ENCODE results near the gene TRMT2A. TPM values are rescaled to one million over a fixed set of nuclear protein-coding genes. Genes with fewer than 3 reads are reported as not detected.
"Not testable (repeated sequence)": the region's sequence is repeated elsewhere in the genome, so short reads cannot be mapped to it uniquely, and the experiment has no call there.

Gene TRMT2A
- total RNA-seq, 3 donors from 2014 or later (not counting 1 experiment from before 2014, with no cell fraction given): 86.4 to 104 (median 86.5) TPM

DNA sequence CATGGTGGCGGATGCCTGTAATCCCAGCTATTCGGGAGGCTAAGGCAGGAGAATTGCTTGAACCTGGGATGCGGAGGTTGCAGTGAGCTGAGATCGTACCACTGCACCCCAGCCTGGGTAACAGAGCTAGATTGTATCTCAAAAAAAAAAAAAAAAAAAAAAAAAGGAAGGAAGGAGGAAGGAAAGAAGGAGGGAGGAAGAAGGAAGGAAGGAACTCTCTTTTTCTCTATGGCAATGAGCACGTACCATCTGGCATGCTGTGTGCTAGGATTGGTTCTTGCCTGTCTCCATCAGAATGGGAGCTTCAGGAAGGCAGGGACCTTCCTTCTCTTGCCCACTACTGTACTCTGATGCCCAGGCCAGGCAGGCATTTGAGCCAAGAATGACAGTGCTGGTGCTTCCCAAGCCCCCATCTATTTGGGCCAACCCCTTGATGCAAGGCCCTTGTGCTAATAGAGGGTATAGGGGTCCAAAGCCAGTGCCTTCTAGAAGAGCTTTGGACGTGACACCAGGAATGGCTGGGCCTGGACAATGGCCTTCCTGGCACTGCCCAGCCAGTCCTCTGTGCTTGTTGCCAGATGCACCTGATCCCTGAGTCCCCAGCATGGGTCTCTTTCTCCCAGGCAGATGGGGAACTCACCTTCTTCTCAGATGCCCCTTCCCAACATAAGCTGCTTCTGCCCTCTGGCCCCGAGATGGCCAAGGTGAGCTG, 47.5 kb downstream of the TRMT2A start:
- 93% methylated on average over 7 of the region's 7 CpGs for WGBS (ENCODE audit: insufficient coverage)
- TF ChIP-seq, protein P1, sequence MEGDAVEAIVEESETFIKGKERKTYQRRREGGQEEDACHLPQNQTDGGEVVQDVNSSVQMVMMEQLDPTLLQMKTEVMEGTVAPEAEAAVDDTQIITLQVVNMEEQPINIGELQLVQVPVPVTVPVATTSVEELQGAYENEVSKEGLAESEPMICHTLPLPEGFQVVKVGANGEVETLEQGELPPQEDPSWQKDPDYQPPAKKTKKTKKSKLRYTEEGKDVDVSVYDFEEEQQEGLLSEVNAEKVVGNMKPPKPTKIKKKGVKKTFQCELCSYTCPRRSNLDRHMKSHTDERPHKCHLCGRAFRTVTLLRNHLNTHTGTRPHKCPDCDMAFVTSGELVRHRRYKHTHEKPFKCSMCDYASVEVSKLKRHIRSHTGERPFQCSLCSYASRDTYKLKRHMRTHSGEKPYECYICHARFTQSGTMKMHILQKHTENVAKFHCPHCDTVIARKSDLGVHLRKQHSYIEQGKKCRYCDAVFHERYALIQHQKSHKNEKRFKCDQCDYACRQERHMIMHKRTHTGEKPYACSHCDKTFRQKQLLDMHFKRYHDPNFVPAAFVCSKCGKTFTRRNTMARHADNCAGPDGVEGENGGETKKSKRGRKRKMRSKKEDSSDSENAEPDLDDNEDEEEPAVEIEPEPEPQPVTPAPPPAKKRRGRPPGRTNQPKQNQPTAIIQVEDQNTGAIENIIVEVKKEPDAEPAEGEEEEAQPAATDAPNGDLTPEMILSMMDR (IDR thresholded peaks at IDR 0.05): no peak

GRCh38 chr22:20068640-20069039, 48.4 kb downstream of the TRMT2A start:
- Histone ChIP-seq H3K4me3 (ENCODE audit: low read length) (no peak overlapping the region), H3K27ac (ENCODE audit: low read length) (no peak overlapping the region), H3K9me3 (ENCODE audit: control insufficient read depth, insufficient read depth, low read length) (no peaks in the 10 kb centered on the region), H3K4me1 (ENCODE audit: control insufficient read depth, insufficient read depth, low read length) (peaks cover 11% of the 10 kb centered on the region), H3K27me3 (ENCODE audit: control insufficient read depth, insufficient read depth, low read length) (no peaks in the 10 kb centered on the region), H3K36me3 (ENCODE audit: control insufficient read depth, insufficient read depth, low read length) (peaks cover 10% of the 10 kb centered on the region)
- DNase-seq (no peak), ATAC-seq (no peak)
- Mint-ChIP-seq H3K4me3 (no peak overlapping the region), H3K36me3 (no peaks in the 10 kb centered on the region), H3K27me3 (ENCODE audit: low read depth in 2 of 2) (no peaks in the 10 kb centered on the region), H3K27ac (no peak overlapping the region), H3K4me1 (peaks cover 0 to 8% of the 10 kb centered on the region in 2 donors), H3K9me3 (no peaks in the 10 kb centered on the region)
- intact Hi-C loops (cut with micrococcal nuclease): no loop called here
- TF ChIP-seq, protein P1 (IDR thresholded peaks at IDR 0.05): no peak
- WGBS (ENCODE audit: insufficient coverage): 89% methylated on average over 7 of the region's 7 CpGs

More for the DNA sequence above, 47.5 kb downstream of the TRMT2A start:
- Histone ChIP-seq H3K27me3 (ENCODE audit: control insufficient read depth, insufficient read depth, low read length) (no peaks in the 10 kb centered on the region), H3K36me3 (ENCODE audit: control insufficient read depth, insufficient read depth, low read length) (peaks cover 5% of the 10 kb centered on the region), H3K4me1 (ENCODE audit: control insufficient read depth, insufficient read depth, low read length) (peaks cover 3% of the 10 kb centered on the region), H3K27ac (ENCODE audit: low read length) (no peak overlapping the region), H3K4me3 (ENCODE audit: low read length) (no peak overlapping the region), H3K9me3 (ENCODE audit: control insufficient read depth, insufficient read depth, low read length) (no peaks in the 10 kb centered on the region)
- intact Hi-C loops (cut with micrococcal nuclease): no loop called here
- Mint-ChIP-seq H3K4me3 (no peak overlapping the region), H3K27me3 (ENCODE audit: low read depth in 2 of 2) (no peaks in the 10 kb centered on the region), H3K4me1 (no peaks in the 10 kb centered on the region), H3K9me3 (no peaks in the 10 kb centered on the region), H3K36me3 (no peaks in the 10 kb centered on the region), H3K27ac (no peak overlapping the region)
- DNase-seq (no peak), ATAC-seq (no peak)

DNA sequence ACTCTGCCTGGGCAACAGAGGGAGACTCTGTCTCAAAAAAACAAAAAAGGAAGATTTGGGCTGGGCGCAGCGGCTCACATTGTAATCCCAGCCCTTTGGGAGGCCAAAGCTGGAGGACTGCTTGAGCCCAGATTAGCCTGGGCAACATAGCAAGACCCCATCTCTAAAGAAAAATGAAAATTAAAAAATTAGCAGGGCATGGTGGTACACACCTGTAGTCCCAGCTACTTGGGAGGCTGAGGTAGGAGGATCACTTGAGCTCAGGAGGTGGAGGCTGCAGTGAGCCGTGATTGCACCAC, 49.7 kb downstream of the TRMT2A start:
- Mint-ChIP-seq H3K4me1 (peaks cover 8 to 14% of the 10 kb centered on the region in 2 donors), H3K27ac (peak overlapping the region in 1 of 2 donors; percentile 36)
- H3K9me3 ChIP-seq (ENCODE audit: control insufficient read depth, insufficient read depth, low read length); DNase-seq; H3K27me3 Mint-ChIP-seq (ENCODE audit: low read depth in 2 of 2); ATAC-seq; H3K27me3 ChIP-seq (ENCODE audit: control insufficient read depth, insufficient read depth, low read length); H3K27ac ChIP-seq (ENCODE audit: low read length); H3K4me3 ChIP-seq (ENCODE audit: low read length); intact Hi-C loops (cut with micrococcal nuclease); H3K36me3 Mint-ChIP-seq; H3K9me3 Mint-ChIP-seq; H3K4me3 Mint-ChIP-seq: not testable (repeated sequence)
- WGBS (ENCODE audit: insufficient coverage): 96% methylated on average over 3 of the region's 3 CpGs
- H3K36me3 ChIP-seq (ENCODE audit: control insufficient read depth, insufficient read depth, low read length): peaks cover 21% of the 10 kb centered on the region
- H3K4me1 ChIP-seq (ENCODE audit: control insufficient read depth, insufficient read depth, low read length): peaks cover 18% of the 10 kb centered on the region

- peaks cover 8 to 14% of the 10 kb centered on the region in 2 donors for H3K4me1 Mint-ChIP-seq
- DNase-seq: no peak
Observed at GRCh38 chr22:20066617-20067383, 50.2 kb downstream of the TRMT2A start.

More at GRCh38 chr22:20066617-20067383, 50.2 kb downstream of the TRMT2A start:
- no peak for ATAC-seq
- Histone ChIP-seq H3K9me3 (ENCODE audit: control insufficient read depth, insufficient read depth, low read length) (no peaks in the 10 kb centered on the region), H3K4me3 (ENCODE audit: low read length) (no peak overlapping the region), H3K36me3 (ENCODE audit: control insufficient read depth, insufficient read depth, low read length) (peaks cover 25% of the 10 kb centered on the region), H3K27ac (ENCODE audit: low read length) (no peak overlapping the region), H3K4me1 (ENCODE audit: control insufficient read depth, insufficient read depth, low read length) (peaks cover 18% of the 10 kb centered on the region), H3K27me3 (ENCODE audit: control insufficient read depth, insufficient read depth, low read length) (no peaks in the 10 kb centered on the region)
- WGBS (ENCODE audit: insufficient coverage): 96% methylated on average over 11 of the region's 11 CpGs
- Mint-ChIP-seq H3K36me3 (no peaks in the 10 kb centered on the region), H3K27me3 (ENCODE audit: low read depth in 2 of 2) (no peaks in the 10 kb centered on the region), H3K27ac (peak overlapping the region in 1 of 2 donors; percentile 36), H3K9me3 (no peaks in the 10 kb centered on the region), H3K4me3 (no peak overlapping the region)
- intact Hi-C loops (cut with micrococcal nuclease): no loop called here
- TF ChIP-seq, protein P1 (IDR thresholded peaks at IDR 0.05): no peak

All from natural killer cell (primary cell).